NB4 (cell line): Measurements from ENCODE around the gene KAZN.

Experiments
- DNase-seq: peaks from one replicate; pipeline ENCODE4 v3.0.0; 2010; ENCODE audit warnings: low read depth
- H3K4me3 ChIP-seq: one replicate; pipeline ENCODE4 v1.5.1; 2011; ENCODE audit warnings: mild to moderate bottlenecking, low read depth, low read length, moderate library complexity
- MYC ChIP-seq: IDR thresholded peaks from 2 replicates; pipeline ENCODE4 v1.6.1; 2011; ENCODE audit warnings: low read depth, low read length
- POLR2A ChIP-seq: IDR thresholded peaks from 2 replicates; pipeline ENCODE4 v1.6.1; 2011; ENCODE audit warnings: mild to moderate bottlenecking; ENCODE audit not compliant: insufficient read length; ENCODE audit errors: extremely low read depth
- TF ChIP-seq, protein P1 (sequence below): IDR thresholded peaks from one replicate; pipeline ENCODE4 v1.5.1; 2012; ENCODE audit warnings: low read depth, low read length
- TF ChIP-seq, protein P2 (sequence below): IDR thresholded peaks from 2 replicates; pipeline ENCODE4 v1.6.1; 2011; ENCODE audit warnings: low read depth, low read length

KAZN gene

DNA sequence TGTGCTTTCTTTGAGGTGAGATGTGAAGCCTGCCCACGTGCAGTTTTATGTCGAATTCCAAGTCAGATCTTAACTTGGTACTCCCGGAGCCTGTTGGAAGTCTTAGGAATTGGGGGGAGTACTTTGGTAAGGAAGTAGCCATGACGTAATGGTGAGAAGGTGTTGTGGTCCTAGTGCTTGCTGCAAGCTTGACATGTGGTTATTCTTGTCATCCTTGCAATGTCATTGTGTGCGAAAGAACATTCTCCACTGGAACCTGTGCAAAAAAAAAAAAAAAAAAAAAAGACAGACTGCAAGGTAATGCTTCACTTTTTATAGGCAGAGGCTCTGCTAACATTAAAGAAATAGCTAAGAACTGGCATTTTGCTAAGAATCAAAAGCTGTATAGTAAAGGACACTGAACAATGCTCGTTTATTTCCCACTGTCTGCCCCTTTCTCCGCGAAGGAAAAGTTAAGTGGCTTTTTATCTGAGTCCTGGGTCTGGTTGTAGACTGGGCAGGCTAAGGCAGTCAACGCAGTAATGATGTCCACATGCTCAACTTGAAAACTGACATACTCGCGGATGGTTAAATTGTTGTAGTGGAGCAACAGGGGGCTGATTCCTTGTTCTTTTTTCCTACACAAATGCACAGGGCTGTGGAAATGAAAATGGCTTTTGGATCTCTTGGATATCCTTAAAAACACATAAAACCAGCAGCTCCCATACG, 2.1 kb downstream of the KAZN start:
- H3K4me3 ChIP-seq: no peak overlapping the region
- no peak for DNase-seq
- TF ChIP-seq, protein P1, sequence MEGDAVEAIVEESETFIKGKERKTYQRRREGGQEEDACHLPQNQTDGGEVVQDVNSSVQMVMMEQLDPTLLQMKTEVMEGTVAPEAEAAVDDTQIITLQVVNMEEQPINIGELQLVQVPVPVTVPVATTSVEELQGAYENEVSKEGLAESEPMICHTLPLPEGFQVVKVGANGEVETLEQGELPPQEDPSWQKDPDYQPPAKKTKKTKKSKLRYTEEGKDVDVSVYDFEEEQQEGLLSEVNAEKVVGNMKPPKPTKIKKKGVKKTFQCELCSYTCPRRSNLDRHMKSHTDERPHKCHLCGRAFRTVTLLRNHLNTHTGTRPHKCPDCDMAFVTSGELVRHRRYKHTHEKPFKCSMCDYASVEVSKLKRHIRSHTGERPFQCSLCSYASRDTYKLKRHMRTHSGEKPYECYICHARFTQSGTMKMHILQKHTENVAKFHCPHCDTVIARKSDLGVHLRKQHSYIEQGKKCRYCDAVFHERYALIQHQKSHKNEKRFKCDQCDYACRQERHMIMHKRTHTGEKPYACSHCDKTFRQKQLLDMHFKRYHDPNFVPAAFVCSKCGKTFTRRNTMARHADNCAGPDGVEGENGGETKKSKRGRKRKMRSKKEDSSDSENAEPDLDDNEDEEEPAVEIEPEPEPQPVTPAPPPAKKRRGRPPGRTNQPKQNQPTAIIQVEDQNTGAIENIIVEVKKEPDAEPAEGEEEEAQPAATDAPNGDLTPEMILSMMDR: no peak
- TF ChIP-seq POLR2A: no peak
- TF ChIP-seq, protein P2, sequence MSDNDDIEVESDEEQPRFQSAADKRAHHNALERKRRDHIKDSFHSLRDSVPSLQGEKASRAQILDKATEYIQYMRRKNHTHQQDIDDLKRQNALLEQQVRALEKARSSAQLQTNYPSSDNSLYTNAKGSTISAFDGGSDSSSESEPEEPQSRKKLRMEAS: no peak
- TF ChIP-seq MYC: no peak

DNA sequence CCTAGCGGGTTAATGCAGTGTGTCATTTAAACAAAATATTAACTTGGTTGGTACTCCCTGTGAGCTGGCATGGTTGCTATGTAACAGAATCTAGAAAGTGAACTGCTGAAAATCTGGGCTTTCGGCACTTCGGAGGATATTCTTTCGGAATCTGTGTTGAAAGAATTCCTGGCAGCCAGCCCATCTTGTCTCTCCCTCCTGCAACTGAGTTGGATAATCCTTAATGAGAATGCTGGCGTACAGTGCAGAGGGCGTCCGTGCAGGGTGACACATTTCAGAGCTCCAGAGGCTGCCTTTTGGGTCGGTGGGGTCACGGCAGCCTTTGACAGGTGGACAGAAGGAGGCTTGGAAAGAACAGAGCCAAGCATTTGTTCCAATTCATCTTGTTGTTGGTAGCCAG, 3.7 kb downstream of the KAZN start:
- TF ChIP-seq, protein P1: no peak
- TF ChIP-seq MYC (no peak), POLR2A (no peak)
- TF ChIP-seq, protein P2: no peak
- DNase-seq: no peak

DNA sequence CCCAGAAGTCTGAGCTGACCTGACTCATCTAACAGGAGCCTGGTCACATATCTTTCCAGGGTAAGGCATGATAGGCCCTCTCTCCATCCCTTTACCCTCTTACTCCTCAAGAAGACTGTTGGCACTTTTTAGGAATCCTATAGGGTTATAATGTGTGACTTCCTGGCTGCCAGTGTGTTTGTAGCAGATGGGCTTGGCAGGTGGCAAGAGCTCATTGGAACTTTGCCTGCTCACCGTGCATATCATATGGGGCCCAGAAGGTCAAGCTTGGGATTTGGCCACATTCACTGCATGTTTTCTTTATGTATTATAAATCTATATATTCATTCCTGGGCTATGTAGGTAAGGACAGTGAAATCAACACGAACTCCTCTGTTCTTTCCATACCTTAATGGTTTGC, 5.2 kb downstream of the KAZN start:
- no peak for DNase-seq
- TF ChIP-seq POLR2A: no peak
- TF ChIP-seq, protein P1: no peak
- TF ChIP-seq, protein P2: no peak
- no peak for TF ChIP-seq MYC
- no peak overlapping the region for H3K4me3 ChIP-seq

More for the DNA sequence above, 3.7 kb downstream of the KAZN start:
- H3K4me3 ChIP-seq: no peak overlapping the region

DNA sequence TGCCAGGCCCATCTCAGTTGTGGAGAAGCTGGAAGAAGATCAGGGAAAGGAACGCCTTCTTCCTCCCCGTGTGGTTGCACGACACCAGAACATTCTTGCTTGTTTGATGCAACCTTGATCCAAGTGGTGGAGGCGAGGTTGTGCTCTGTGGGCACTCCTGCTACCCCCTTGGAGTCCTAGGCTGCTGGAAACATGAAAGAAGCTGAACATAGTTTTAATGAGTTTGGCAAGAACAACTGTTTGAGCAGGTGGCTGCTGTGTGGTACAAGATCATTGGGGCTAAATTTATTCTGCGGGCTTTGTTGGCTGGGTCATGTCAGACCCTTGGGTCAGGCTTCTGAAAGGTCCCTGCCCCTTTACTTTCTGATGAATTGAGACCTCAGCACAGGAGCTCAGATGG, 5.9 kb downstream of the KAZN start:
- TF ChIP-seq, protein P1: no peak
- TF ChIP-seq MYC: no peak
- no peak for TF ChIP-seq POLR2A
- TF ChIP-seq, protein P2: no peak
- no peak overlapping the region for H3K4me3 ChIP-seq
- no peak for DNase-seq

DNA sequence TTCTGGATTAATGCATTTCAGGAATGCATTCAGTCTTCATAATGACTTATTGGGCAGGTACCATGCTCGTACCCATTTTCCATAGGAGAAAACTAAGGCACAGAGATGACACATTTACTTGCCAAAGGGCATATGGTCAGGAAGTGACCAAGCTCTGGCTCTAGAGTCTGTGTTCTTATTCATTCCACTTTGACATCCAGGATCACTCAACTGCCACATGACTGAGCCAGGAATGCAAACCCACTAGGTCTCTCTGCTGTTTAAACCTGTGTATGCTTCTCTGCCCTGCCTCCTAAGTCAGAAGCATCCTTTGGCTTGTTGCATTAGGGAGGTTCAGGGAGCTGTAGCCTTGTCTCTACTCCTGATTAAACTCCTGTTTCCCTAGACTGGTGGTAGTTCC, 7.5 kb downstream of the KAZN start:
- no peak overlapping the region for H3K4me3 ChIP-seq
- DNase-seq: no peak
- TF ChIP-seq MYC: no peak
- TF ChIP-seq, protein P1: no peak
- TF ChIP-seq, protein P2: no peak
- TF ChIP-seq POLR2A: no peak
